Panc1 (cell line): ENCODE results near the gene OR4D6. TPM values are rescaled to one million over a fixed set of nuclear protein-coding genes. Genes with fewer than 3 reads are reported as not detected.

ENCODE experiments used
- total RNA-seq: library from RNA; stranded (reverse); gene quantifications from one replicate; pipeline ENCODE4 v1.2.1, GENCODE V29; 2021; ENCODE audit not compliant: unreplicated experiment

Gene OR4D6
- total RNA-seq, 1 experiment from 2014 or later, result not detected

Other genes with a start within 250 kb of the OR4D6 start
- 0.08 TPM for gene MPEG1, start 244.0 kb upstream of the OR4D6 start, total RNA-seq
- gene OR5AN1, start 98.1 kb upstream of the OR4D6 start, total RNA-seq, result not detected
- gene OR5A2, start 30.5 kb upstream of the OR4D6 start, total RNA-seq, result not detected
- gene OR5A1, start 20.5 kb upstream of the OR4D6 start, total RNA-seq, result not detected
- not detected for gene OR4D10, start 16.4 kb downstream of the OR4D6 start, total RNA-seq
- not detected for gene OR4D11, start 46.6 kb downstream of the OR4D6 start, total RNA-seq
- gene OR4D9, start 54.6 kb downstream of the OR4D6 start, total RNA-seq, result not detected
- gene OSBP, start 158.8 kb downstream of the OR4D6 start, total RNA-seq, result 35.3 TPM
- 57.0 TPM for gene PATL1, start 212.1 kb downstream of the OR4D6 start, total RNA-seq